ENCODE measurements around the gene FAM20C.

GRCh38 chr7:272631-273030, 80.3 kb downstream of the FAM20C start:
- no peak for TF ChIP-seq POLR2A (IDR thresholded peaks at IDR 0.05)
- no peak for TF ChIP-seq POLR2AphosphoS5 (IDR thresholded peaks at IDR 0.05)
